Measurements from ENCODE around the gene RALGDS.

Gene RALGDS

GRCh38 chr9:133117271-133118178, 3.5 kb downstream of the RALGDS start:
- TF ChIP-seq FOXM1 (IDR thresholded peaks at IDR 0.05; ENCODE audit: borderline replicate concordance, low read depth) (no peak), TEAD4 (IDR thresholded peaks at IDR 0.05) (no peak), RAD21 (IDR thresholded peaks at IDR 0.05; ENCODE audit: low read depth) (no peak)

GRCh38 chr9:133116346-133117231, 4.5 kb downstream of the RALGDS start:
- no peak for TF ChIP-seq EGR1 (IDR thresholded peaks at IDR 0.05)
- no peak for TF ChIP-seq CEBPB (IDR thresholded peaks at IDR 0.05)
- TF ChIP-seq EP300 (IDR thresholded peaks at IDR 0.05; ENCODE audit: borderline replicate concordance), result no peak
- no peak for TF ChIP-seq TEAD4 (IDR thresholded peaks at IDR 0.05)
- TF ChIP-seq USF1 (IDR thresholded peaks at IDR 0.05), result no peak
- TF ChIP-seq CREB1 (IDR thresholded peaks at IDR 0.05; ENCODE audit: low read depth), result no peak
- TF ChIP-seq ZBTB7A (IDR thresholded peaks at IDR 0.05; ENCODE audit: low read depth), result no peak
- no peak for TF ChIP-seq RAD21 (IDR thresholded peaks at IDR 0.05; ENCODE audit: low read depth)
- no peak for TF ChIP-seq FOXM1 (IDR thresholded peaks at IDR 0.05; ENCODE audit: borderline replicate concordance, low read depth)
- TF ChIP-seq REST (IDR thresholded peaks at IDR 0.05; ENCODE audit: low read depth), result no peak

GRCh38 chr9:133115604-133116345, 5.3 kb downstream of the RALGDS start:
- TF ChIP-seq TEAD4 (IDR thresholded peaks at IDR 0.05), result no peak

GRCh38 chr9:133114886-133115603, 6.0 kb downstream of the RALGDS start:
- no peak for TF ChIP-seq MAX (IDR thresholded peaks at IDR 0.05)
- no peak for TF ChIP-seq CEBPB (IDR thresholded peaks at IDR 0.05)
- no peak for TF ChIP-seq RAD21 (IDR thresholded peaks at IDR 0.05; ENCODE audit: low read depth)
- TF ChIP-seq TAF1 (IDR thresholded peaks at IDR 0.05; ENCODE audit: low read depth), result no peak
- TF ChIP-seq USF1 (IDR thresholded peaks at IDR 0.05), result no peak
- no peak for TF ChIP-seq CREB1 (IDR thresholded peaks at IDR 0.05; ENCODE audit: low read depth)
- no peak for TF ChIP-seq NFIC (IDR thresholded peaks at IDR 0.05)
- no peak for TF ChIP-seq ZBTB7A (IDR thresholded peaks at IDR 0.05; ENCODE audit: low read depth)
- no peak for TF ChIP-seq REST (IDR thresholded peaks at IDR 0.05; ENCODE audit: low read depth)
- TF ChIP-seq TEAD4 (IDR thresholded peaks at IDR 0.05), result no peak
- no peak for TF ChIP-seq EGR1 (IDR thresholded peaks at IDR 0.05)
- TF ChIP-seq TCF12 (IDR thresholded peaks at IDR 0.05; ENCODE audit: low read depth), result no peak
- TF ChIP-seq FOXM1 (IDR thresholded peaks at IDR 0.05; ENCODE audit: borderline replicate concordance, low read depth), result no peak
- no peak for TF ChIP-seq YY1 (IDR thresholded peaks at IDR 0.05; ENCODE audit: low read depth)
- TF ChIP-seq EP300 (IDR thresholded peaks at IDR 0.05; ENCODE audit: borderline replicate concordance), result no peak
